HepG2 (cell line): ENCODE data around the gene GLDN. TPM values are rescaled to one million over a fixed set of nuclear protein-coding genes. Genes with fewer than 3 reads are reported as not detected.

Experiments used
- ATAC-seq: fragments of 200-7000 bp; cut with Tn5 transposase; 3 replicates; pipeline ENCODE4 v1.9.1; 2020; ENCODE audit warnings: mild to moderate bottlenecking, moderate library complexity
- BruUV-seq: library from RNA; stranded (reverse); fragments of 400-500 nt; replicated peaks from 2 replicates; lab custom pipeline; 2021; lab: Mats Ljungman, UMichigan
- CTCF ChIA-PET: fragments of 300-600 bp; formaldehyde crosslinking; extraction: SDS; loops from one replicate; lab custom pipeline; 2021; ENCODE audit warnings: low total read pairs, inconsistent platforms, low intra/inter-chr PET ratio; lab: Yijun Ruan, JAX
- POLR2A ChIA-PET: fragments of 350-600 bp; sonication (Branson Sonifier 250); formaldehyde crosslinking; loops from one replicate; lab custom pipeline; 2020; ENCODE audit warnings: antibody characterized with exemption, inconsistent platforms; lab: Yijun Ruan, JAX
- DNase-seq: peaks from one replicate; pipeline ENCODE4 v3.0.0-alpha.2; 2015; ENCODE audit warnings: low spot score
- FAIRE-seq: peaks from 3 replicates; lab custom pipeline; 2011; peaks lifted over from hg19 to GRCh38; lab: Jason Lieb, UNC
- H2AFZ ChIP-seq: one replicate; pipeline ENCODE4 v1.6.1; 2011; ENCODE audit warnings: low read length, inconsistent platforms
- H3K27ac ChIP-seq: fragments of 300-600 bp; 3 replicates; pipeline ENCODE4 v1.8.0; 2011; ENCODE audit warnings: mixed run types, mild to moderate bottlenecking, mixed read lengths, low read length, inconsistent platforms; ENCODE audit not compliant: insufficient read depth; ENCODE audit errors: extremely low read length
- H3K27me3 ChIP-seq, 2 experiments: fragments of 200-600 bp in 1 of 2; 2 replicates in 1 of 2; 3 replicates in 1 of 2; pipeline versions ENCODE4 v1.6.0 to v1.8.0; 2011; ENCODE audit warnings: low read length in 2 of 2, mild to moderate bottlenecking in 2 of 2, moderate library complexity in 2 of 2, inconsistent platforms in 1 of 2; ENCODE audit not compliant: insufficient read depth in 2 of 2, control insufficient read depth in 1 of 2
- H3K36me3 ChIP-seq, 2 experiments: fragments of 200-600 bp in 1 of 2; replicated peaks in 1 of 2; 2 replicates in 1 of 2; 3 replicates in 1 of 2; pipeline versions ENCODE4 v1.5.1 to v1.8.0; 2011; ENCODE audit warnings: low read length in 2 of 2, inconsistent platforms in 1 of 2; ENCODE audit not compliant: insufficient read depth in 2 of 2, control insufficient read depth in 1 of 2
- H3K4me1 ChIP-seq: 2 replicates; pipeline ENCODE4 v1.5.1; 2012; ENCODE audit warnings: low read length, inconsistent platforms; ENCODE audit not compliant: insufficient read depth
- H3K4me2 ChIP-seq: 2 replicates; pipeline ENCODE4 v1.6.0; 2011; ENCODE audit warnings: low read depth, low read length, inconsistent platforms
- H3K4me3 ChIP-seq, 3 experiments: fragments of 200-600 bp in 1 of 3; sonication (generic), shearing (Covaris generic) in 1 of 3; replicated peaks in 1 of 3; 2 replicates each; pipeline ENCODE4 v1.5.1; 2011 to 2016; ENCODE audit warnings: low read length in 3 of 3, inconsistent platforms in 2 of 3, low read depth in 2 of 3, mild to moderate bottlenecking in 2 of 3, control low read depth in 1 of 3, mixed read lengths in 1 of 3; ENCODE audit not compliant: insufficient read depth in 1 of 3
- H3K79me2 ChIP-seq: one replicate; pipeline ENCODE4 v1.6.1; 2011; ENCODE audit warnings: low read length, inconsistent platforms; ENCODE audit not compliant: insufficient read depth
- H3K9ac ChIP-seq: 2 replicates; pipeline ENCODE4 v1.6.0; 2011; ENCODE audit warnings: mild to moderate bottlenecking, low read depth, low read length, inconsistent platforms; ENCODE audit not compliant: insufficient read depth
- H3K9me3 ChIP-seq: 2 replicates; pipeline ENCODE4 v1.5.1; 2012; ENCODE audit warnings: mild to moderate bottlenecking, low read length
- H4K20me1 ChIP-seq: 2 replicates; pipeline ENCODE4 v1.6.0; 2011; ENCODE audit warnings: inconsistent platforms, mild to moderate bottlenecking, low read length, moderate library complexity; ENCODE audit not compliant: insufficient read depth
- SNAPC2 ChIP-seq: sonication (generic); formaldehyde crosslinking; IDR thresholded peaks from 2 replicates; pipeline ENCODE4 v1.8.1; 2022; ENCODE audit warnings: mild to moderate bottlenecking, missing genetic modification reagents
- ZNF263 ChIP-seq: sonication (generic); formaldehyde crosslinking; IDR thresholded peaks from 2 replicates; pipeline ENCODE4 v1.4.0; 2020; ENCODE audit warnings: missing genetic modification reagents
- ZNF326 ChIP-seq: sonication (generic); formaldehyde crosslinking; IDR thresholded peaks from 2 replicates; pipeline ENCODE4 v1.4.0; 2020; ENCODE audit warnings: missing genetic modification reagents, borderline replicate concordance
- ZNF33B ChIP-seq: sonication (generic); formaldehyde crosslinking; IDR thresholded peaks from 2 replicates; pipeline ENCODE4 v1.5.1; 2020; ENCODE audit warnings: mild to moderate bottlenecking, missing genetic modification reagents
- ZNF607 ChIP-seq: sonication (generic); formaldehyde crosslinking; IDR thresholded peaks from 2 replicates; pipeline ENCODE4 v1.5.1; 2020; ENCODE audit warnings: missing genetic modification reagents, mild to moderate bottlenecking, borderline replicate concordance
- ZNF652 ChIP-seq: IDR thresholded peaks from 2 replicates; pipeline ENCODE4 v1.6.1; 2016; ENCODE audit warnings: low read depth, borderline replicate concordance
- ZSCAN12 ChIP-seq: sonication (generic); formaldehyde crosslinking; IDR thresholded peaks from 2 replicates; pipeline ENCODE4 v1.9.0; 2021; ENCODE audit warnings: mild to moderate bottlenecking, missing genetic modification reagents
- WGBS: methylation state at CpG from one replicate; pipeline ENCODE4 v1.1.6; 2017; ENCODE audit warnings: low lambda C conversion rate; 5-methylcytosine and 5-hydroxymethylcytosine counted together
- in situ Hi-C: cut with HindIII; loops from 2 replicates; pipeline ENCODE4 v1.10.0; 2017; ENCODE audit warnings: low pct_unique_long_range_greater_than_20kb; ENCODE audit not compliant: extremely low pct_ligation_motif_present
- intact Hi-C: fragments of 100-400 bp; cut with micrococcal nuclease; formaldehyde crosslinking; loops from one replicate; pipeline ENCODE4 v1.10.0; 2022; ENCODE audit not compliant: unreplicated experiment
- polyA plus RNA-seq, 8 experiments: library from polyadenylated mRNA; depleted of rRNA in 3 of 8; stranded (reverse) in 7 of 8; unstranded in 1 of 8; fragments of >200 nt; fragmentation: Illumina TruSeq in 4 of 8; extraction: Trizol in 4 of 8; gene quantifications; 2 replicates each; pipeline versions ENCODE4 v1.2.1 to v1.2.3, GENCODE V29; 2011 to 2016; ENCODE audit warnings: low read depth in 4 of 8, missing spikeins in 1 of 8, mixed read lengths in 1 of 8; ENCODE audit not compliant: insufficient read depth in 1 of 8
- total RNA-seq, 5 experiments: library from RNA; depleted of rRNA; stranded (reverse); fragments of >200 nt; fragmentation: Illumina TruSeq; extraction: Trizol; gene quantifications; 2 replicates each; pipeline ENCODE4 v1.2.3, GENCODE V29; 2016; ENCODE audit warnings: low read depth in 1 of 5
- TF ChIP-seq, protein P1 (sequence below): sonication (generic); formaldehyde crosslinking; IDR thresholded peaks from 2 replicates; pipeline ENCODE4 v1.5.1; 2020; ENCODE audit warnings: missing genetic modification reagents, mild to moderate bottlenecking, borderline replicate concordance
- TF ChIP-seq, protein P2 (sequence below): IDR thresholded peaks from 2 replicates; pipeline ENCODE4 v1.6.1; 2012; ENCODE audit warnings: low read depth, low read length, improper control_type of control experiment
- TF ChIP-seq, protein P3 (sequence below), 2 experiments: fragments of 450-650 bp in 1 of 2; sonication (generic) in 1 of 2; formaldehyde crosslinking in 1 of 2; IDR thresholded peaks; 2 replicates each; pipeline versions ENCODE4 v1.6.1 to v1.8.0; 2016 to 2022; ENCODE audit warnings: antibody characterized with exemption in 1 of 2, mild to moderate bottlenecking in 1 of 2, missing genetic modification reagents in 1 of 2

GLDN gene
- total and polyA plus RNA-seq, 2 of the 13 experiments (the other 11 are each of a cell fraction or from before 2014, with no cell fraction given): 0.86 to 1.0 TPM

DNA sequence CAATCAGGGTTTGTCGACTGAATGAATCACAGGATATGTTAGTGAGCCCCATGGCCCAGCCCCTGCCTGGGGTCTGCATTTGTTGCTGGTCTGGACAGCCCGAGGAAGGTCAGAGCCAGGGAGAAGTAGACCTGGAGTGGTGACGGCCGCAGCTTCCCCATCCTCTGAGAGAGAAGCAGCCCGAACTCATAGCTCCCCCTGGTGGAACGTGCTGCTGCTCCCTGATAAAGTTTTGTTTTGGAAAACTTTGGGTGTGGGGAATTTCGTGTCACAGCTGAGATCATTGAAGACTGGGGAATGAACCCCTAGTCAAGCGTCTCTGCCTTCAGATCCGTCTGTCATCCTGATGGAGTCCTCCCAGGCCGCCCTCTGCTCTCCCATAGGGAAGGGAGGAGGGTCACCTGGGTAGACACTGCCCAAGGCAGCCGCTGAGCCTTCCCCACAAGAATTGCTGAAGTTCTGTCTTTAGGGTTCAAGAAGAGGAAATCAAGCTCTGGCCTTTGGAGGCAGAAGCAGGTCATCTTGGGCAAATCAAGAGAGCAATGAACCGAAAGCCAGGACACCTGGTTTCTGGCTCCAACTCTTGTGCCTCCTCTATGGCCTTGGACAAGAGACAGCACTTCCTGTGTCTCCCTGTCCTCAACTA is 60.5 kb downstream of the GLDN start:
- Histone ChIP-seq H3K27ac (no peak overlapping the region), H3K4me3 (no peak overlapping the region), H3K36me3 (no peaks in the 10 kb centered on the region), H4K20me1 (no peaks in the 10 kb centered on the region), H3K79me2 (no peaks in the 10 kb centered on the region), H2AFZ (no peak overlapping the region), H3K9me3 (no peaks in the 10 kb centered on the region), H3K9ac (no peak overlapping the region), H3K27me3 (peaks cover 0 to 25% of the 10 kb centered on the region in 2 experiments; a peak in 3 of 5 replicates), H3K4me1 (peaks cover 16% of the 10 kb centered on the region), H3K4me2 (peak overlapping the region; percentile 53)
- BruUV-seq: no TSS peak
- DNase-seq: peak; percentile 23
- CTCF ChIA-PET: interaction anchor here (1.8 kb wide), 1 partner anchor 97 kb away, joined by 5 read pairs; no protein-coding TSS in a partner anchor
- intact Hi-C loops (loop anchor here (1.0 to 2.0 kb wide), 3 partner anchors 97 to 239 kb away; no protein-coding TSS in a partner anchor), in situ Hi-C loops (loop anchor here (5.0 kb wide), 1 partner anchor 240 kb away; no protein-coding TSS in a partner anchor)
- POLR2A ChIA-PET: no interaction called here
- WGBS: 20% methylated on average over 5 of the region's 12 CpGs
- ATAC-seq: peak; percentile 82
- FAIRE-seq: peak; percentile 68
- TF ChIP-seq, protein P1, sequence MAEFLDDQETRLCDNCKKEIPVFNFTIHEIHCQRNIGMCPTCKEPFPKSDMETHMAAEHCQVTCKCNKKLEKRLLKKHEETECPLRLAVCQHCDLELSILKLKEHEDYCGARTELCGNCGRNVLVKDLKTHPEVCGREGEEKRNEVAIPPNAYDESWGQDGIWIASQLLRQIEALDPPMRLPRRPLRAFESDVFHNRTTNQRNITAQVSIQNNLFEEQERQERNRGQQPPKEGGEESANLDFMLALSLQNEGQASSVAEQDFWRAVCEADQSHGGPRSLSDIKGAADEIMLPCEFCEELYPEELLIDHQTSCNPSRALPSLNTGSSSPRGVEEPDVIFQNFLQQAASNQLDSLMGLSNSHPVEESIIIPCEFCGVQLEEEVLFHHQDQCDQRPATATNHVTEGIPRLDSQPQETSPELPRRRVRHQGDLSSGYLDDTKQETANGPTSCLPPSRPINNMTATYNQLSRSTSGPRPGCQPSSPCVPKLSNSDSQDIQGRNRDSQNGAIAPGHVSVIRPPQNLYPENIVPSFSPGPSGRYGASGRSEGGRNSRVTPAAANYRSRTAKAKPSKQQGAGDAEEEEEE (CRISPR knock-in tag): no peak
- TF ChIP-seq SNAPC2: no peak
- no peak for TF ChIP-seq ZNF33B (CRISPR knock-in tag)
- no peak for TF ChIP-seq ZNF607
- TF ChIP-seq, protein P2, sequence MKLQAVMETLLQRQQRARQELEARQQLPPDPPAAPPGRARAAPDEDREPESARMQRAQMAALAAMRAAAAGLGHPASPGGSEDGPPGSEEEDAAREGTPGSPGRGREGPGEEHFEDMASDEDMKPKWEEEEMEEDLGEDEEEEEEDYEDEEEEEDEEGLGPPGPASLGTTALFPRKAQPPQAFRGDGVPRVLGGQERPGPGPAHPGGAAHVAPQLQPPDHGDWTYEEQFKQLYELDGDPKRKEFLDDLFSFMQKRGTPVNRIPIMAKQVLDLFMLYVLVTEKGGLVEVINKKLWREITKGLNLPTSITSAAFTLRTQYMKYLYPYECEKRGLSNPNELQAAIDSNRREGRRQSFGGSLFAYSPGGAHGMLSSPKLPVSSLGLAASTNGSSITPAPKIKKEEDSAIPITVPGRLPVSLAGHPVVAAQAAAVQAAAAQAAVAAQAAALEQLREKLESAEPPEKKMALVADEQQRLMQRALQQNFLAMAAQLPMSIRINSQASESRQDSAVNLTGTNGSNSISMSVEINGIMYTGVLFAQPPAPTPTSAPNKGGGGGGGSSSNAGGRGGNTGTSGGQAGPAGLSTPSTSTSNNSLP: no peak
- no peak for TF ChIP-seq ZSCAN12 (CRISPR knock-in tag)
- TF ChIP-seq ZNF652: no peak
- 0 out of 2 replicates have a peak, but pooled peaks have one; percentile 33 for TF ChIP-seq ZNF263 (CRISPR knock-in tag)
- no peak for TF ChIP-seq ZNF326 (CRISPR knock-in tag)
- TF ChIP-seq, protein P3, sequence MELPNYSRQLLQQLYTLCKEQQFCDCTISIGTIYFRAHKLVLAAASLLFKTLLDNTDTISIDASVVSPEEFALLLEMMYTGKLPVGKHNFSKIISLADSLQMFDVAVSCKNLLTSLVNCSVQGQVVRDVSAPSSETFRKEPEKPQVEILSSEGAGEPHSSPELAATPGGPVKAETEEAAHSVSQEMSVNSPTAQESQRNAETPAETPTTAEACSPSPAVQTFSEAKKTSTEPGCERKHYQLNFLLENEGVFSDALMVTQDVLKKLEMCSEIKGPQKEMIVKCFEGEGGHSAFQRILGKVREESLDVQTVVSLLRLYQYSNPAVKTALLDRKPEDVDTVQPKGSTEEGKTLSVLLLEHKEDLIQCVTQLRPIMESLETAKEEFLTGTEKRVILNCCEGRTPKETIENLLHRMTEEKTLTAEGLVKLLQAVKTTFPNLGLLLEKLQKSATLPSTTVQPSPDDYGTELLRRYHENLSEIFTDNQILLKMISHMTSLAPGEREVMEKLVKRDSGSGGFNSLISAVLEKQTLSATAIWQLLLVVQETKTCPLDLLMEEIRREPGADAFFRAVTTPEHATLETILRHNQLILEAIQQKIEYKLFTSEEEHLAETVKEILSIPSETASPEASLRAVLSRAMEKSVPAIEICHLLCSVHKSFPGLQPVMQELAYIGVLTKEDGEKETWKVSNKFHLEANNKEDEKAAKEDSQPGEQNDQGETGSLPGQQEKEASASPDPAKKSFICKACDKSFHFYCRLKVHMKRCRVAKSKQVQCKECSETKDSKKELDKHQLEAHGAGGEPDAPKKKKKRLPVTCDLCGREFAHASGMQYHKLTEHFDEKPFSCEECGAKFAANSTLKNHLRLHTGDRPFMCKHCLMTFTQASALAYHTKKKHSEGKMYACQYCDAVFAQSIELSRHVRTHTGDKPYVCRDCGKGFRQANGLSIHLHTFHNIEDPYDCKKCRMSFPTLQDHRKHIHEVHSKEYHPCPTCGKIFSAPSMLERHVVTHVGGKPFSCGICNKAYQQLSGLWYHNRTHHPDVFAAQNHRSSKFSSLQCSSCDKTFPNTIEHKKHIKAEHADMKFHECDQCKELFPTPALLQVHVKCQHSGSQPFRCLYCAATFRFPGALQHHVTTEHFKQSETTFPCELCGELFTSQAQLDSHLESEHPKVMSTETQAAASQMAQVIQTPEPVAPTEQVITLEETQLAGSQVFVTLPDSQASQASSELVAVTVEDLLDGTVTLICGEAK (IDR thresholded peaks at IDR 0.05): no peak
- TF ChIP-seq, protein P3 (CRISPR knock-in tag; IDR thresholded peaks at IDR 0.05): peak; percentile 95
